WTC11 (cell line): ENCODE results near the gene GIPR. TPM values are rescaled to one million over a fixed set of nuclear protein-coding genes. Genes with fewer than 3 reads are reported as not detected.

Experiments used
- ATAC-seq: fragments of 200-7000 bp; cut with Tn5 transposase; 2 replicates; pipeline ENCODE4 v1.10.0; 2021; ENCODE audit warnings: mild to moderate bottlenecking, moderate library complexity
- CTCF ChIA-PET: fragments of 300-600 bp; sonication (Branson Sonifier 250); formaldehyde crosslinking; loops from one replicate; lab custom pipeline; 2021; ENCODE audit warnings: antibody characterized with exemption; lab: Charles Lee
- POLR2A ChIA-PET: fragments of 350-600 bp; sonication (Branson Sonifier 250); formaldehyde crosslinking; loops from one replicate; lab custom pipeline; 2021; ENCODE audit warnings: antibody characterized with exemption; lab: Charles Lee
- DNase-seq: peaks from one replicate; pipeline ENCODE4 v3.0.0; 2021; ENCODE audit warnings: low spot score
- H3K27ac Mint-ChIP-seq: 2 replicates; pipeline ENCODE4 v1.8.0; 2021; ENCODE audit warnings: mixed read lengths
- H3K27me3 Mint-ChIP-seq: 2 replicates; pipeline ENCODE4 v1.8.0; 2021; ENCODE audit warnings: low read depth, mild to moderate bottlenecking, moderate library complexity, mixed read lengths
- H3K36me3 Mint-ChIP-seq: 2 replicates; pipeline ENCODE4 v1.8.0; 2021; ENCODE audit warnings: mixed read lengths
- H3K4me1 Mint-ChIP-seq: 2 replicates; pipeline ENCODE4 v1.8.0; 2022; ENCODE audit warnings: mixed read lengths
- H3K4me3 Mint-ChIP-seq: 2 replicates; pipeline ENCODE4 v1.8.0; 2021; ENCODE audit warnings: mild to moderate bottlenecking, moderate library complexity, mixed read lengths
- H3K9me3 Mint-ChIP-seq: 2 replicates; pipeline ENCODE4 v1.8.0; 2021; ENCODE audit warnings: mixed read lengths
- AFF4 ChIP-seq: sonication (generic); formaldehyde crosslinking; IDR thresholded peaks from 2 replicates; pipeline ENCODE4 v1.8.1; 2023; ENCODE audit warnings: mild to moderate bottlenecking, missing genetic modification reagents, borderline replicate concordance
- CDX4 ChIP-seq: fragments of 250-450 bp; sonication (Bioruptor Pico); IDR thresholded peaks from 2 replicates; pipeline ENCODE4 v1.9.0; 2021; ENCODE audit warnings: moderate library complexity, mild to moderate bottlenecking, inconsistent platforms, borderline replicate concordance
- E2F5 ChIP-seq: sonication (generic); formaldehyde crosslinking; IDR thresholded peaks from 2 replicates; pipeline ENCODE4 v1.8.1; 2022; ENCODE audit warnings: mild to moderate bottlenecking, moderate library complexity, missing genetic modification reagents
- ETV6 ChIP-seq: sonication (generic); formaldehyde crosslinking; IDR thresholded peaks from 2 replicates; pipeline ENCODE4 v1.8.1; 2022; ENCODE audit warnings: mild to moderate bottlenecking, missing genetic modification reagents
- GABPB1 ChIP-seq: sonication (generic); formaldehyde crosslinking; IDR thresholded peaks from 2 replicates; pipeline ENCODE4 v1.8.1; 2023; ENCODE audit warnings: mild to moderate bottlenecking, missing genetic modification reagents
- JAZF1 ChIP-seq: fragments of 250-450 bp; sonication (Bioruptor Pico); IDR thresholded peaks from 2 replicates; pipeline ENCODE4 v1.9.0; 2021; ENCODE audit warnings: moderate library complexity, mild to moderate bottlenecking, inconsistent platforms
- KAT7 ChIP-seq: sonication (generic); formaldehyde crosslinking; IDR thresholded peaks from 2 replicates; pipeline ENCODE4 v1.8.1; 2023; ENCODE audit warnings: missing genetic modification reagents, mild to moderate bottlenecking, borderline replicate concordance
- NFYB ChIP-seq: sonication (generic); formaldehyde crosslinking; conservative IDR thresholded peaks from 2 replicates; pipeline ENCODE4 v1.8.0; 2022; ENCODE audit warnings: low read depth, missing genetic modification reagents
- OVOL2 ChIP-seq: fragments of 250-450 bp; sonication (Bioruptor Pico); IDR thresholded peaks from 2 replicates; pipeline ENCODE4 v1.9.0; 2021; ENCODE audit warnings: mild to moderate bottlenecking, borderline replicate concordance
- PREB ChIP-seq: sonication (generic); formaldehyde crosslinking; IDR thresholded peaks from 2 replicates; pipeline ENCODE4 v1.8.1; 2022; ENCODE audit warnings: mild to moderate bottlenecking, missing genetic modification reagents, moderate library complexity, borderline replicate concordance
- PRRX2 ChIP-seq: fragments of 250-450 bp; sonication (Bioruptor Pico); IDR thresholded peaks from 2 replicates; pipeline ENCODE4 v1.8.0; 2021; ENCODE audit warnings: mild to moderate bottlenecking
- RELA ChIP-seq: sonication (generic); formaldehyde crosslinking; IDR thresholded peaks from 2 replicates; pipeline ENCODE4 v1.8.1; 2022; ENCODE audit warnings: missing genetic modification reagents, mild to moderate bottlenecking, borderline replicate concordance
- SMAD3 ChIP-seq: sonication (generic); formaldehyde crosslinking; IDR thresholded peaks from 2 replicates; pipeline ENCODE4 v1.8.0; 2022; ENCODE audit warnings: missing genetic modification reagents, mild to moderate bottlenecking, borderline replicate concordance
- SOX15 ChIP-seq: fragments of 250-450 bp; sonication (Bioruptor Pico); IDR thresholded peaks from 2 replicates; pipeline ENCODE4 v1.9.0; 2021; ENCODE audit warnings: mild to moderate bottlenecking
- TEAD4 ChIP-seq: sonication (generic); formaldehyde crosslinking; IDR thresholded peaks from 2 replicates; pipeline ENCODE4 v1.8.0; 2022; ENCODE audit warnings: mild to moderate bottlenecking, missing genetic modification reagents
- ZNF263 ChIP-seq: sonication (generic); formaldehyde crosslinking; IDR thresholded peaks from 2 replicates; pipeline ENCODE4 v1.8.1; 2022; ENCODE audit warnings: low read depth, mild to moderate bottlenecking, moderate library complexity, missing genetic modification reagents
- total RNA-seq: library from RNA; stranded (reverse); gene quantifications from 3 replicates; pipeline ENCODE4 v1.2.3, GENCODE V29; 2021
- TF ChIP-seq, protein P1 (sequence below): fragments of 250-450 bp; sonication (Bioruptor Pico); IDR thresholded peaks from 2 replicates; pipeline ENCODE4 v2.1.2; 2022; ENCODE audit warnings: mild to moderate bottlenecking, moderate library complexity
- TF ChIP-seq, protein P2 (sequence below): sonication (generic); formaldehyde crosslinking; IDR thresholded peaks from 2 replicates; pipeline ENCODE4 v1.8.0; 2023; ENCODE audit warnings: missing genetic modification reagents
- TF ChIP-seq, protein P3 (sequence below): sonication (generic); formaldehyde crosslinking; IDR thresholded peaks from 2 replicates; pipeline ENCODE4 v1.8.1; 2022; ENCODE audit warnings: low read depth, missing genetic modification reagents, borderline replicate concordance
- TF ChIP-seq, protein P4 (sequence below): sonication (generic); formaldehyde crosslinking; conservative IDR thresholded peaks from 2 replicates; pipeline ENCODE4 v1.8.1; 2022; ENCODE audit warnings: mild to moderate bottlenecking, missing genetic modification reagents

GIPR gene
- total RNA-seq, 1 experiment from 2014 or later, result 1.8 TPM

GRCh38 chr19:45637890-45638667, 29.9 kb upstream of the GIPR start:
- DNase-seq (no peak), ATAC-seq (no peak)
- H3K9me3 Mint-ChIP-seq, result no peaks in the 10 kb centered on the region
- peak overlapping the region; percentile 76 for H3K4me3 Mint-ChIP-seq
- POLR2A ChIA-PET, result interaction anchor here (0.7 to 1.5 kb wide), 4 partner anchors 12 to 131 kb away, joined by 3 to 8 read pairs (median 3); partner anchors contain the start of gene SIX5
- CTCF ChIA-PET, result interaction anchor here (1.2 to 2.9 kb wide), 8 partner anchors 21 to 80 kb away, joined by 3 to 13 read pairs (median 8); partner anchors contain the start of gene QPCTL
- peaks cover 29% of the 10 kb centered on the region for H3K4me1 Mint-ChIP-seq
- peak overlapping the region; percentile 90 for H3K27ac Mint-ChIP-seq
- H3K36me3 Mint-ChIP-seq, result no peaks in the 10 kb centered on the region; the same call in 1 of the 2 replicates
- H3K27me3 Mint-ChIP-seq, result no peaks in the 10 kb centered on the region; the same call in 1 of the 2 replicates
- TF ChIP-seq GABPB1 (CRISPR knock-in tag) (no peak), SOX15 (no peak), KAT7 (CRISPR knock-in tag) (no peak), AFF4 (CRISPR knock-in tag) (no peak), TEAD4 (CRISPR knock-in tag) (no peak), RELA (CRISPR knock-in tag) (no peak), OVOL2 (CRISPR knock-in tag) (no peak)
- TF ChIP-seq, protein P1, sequence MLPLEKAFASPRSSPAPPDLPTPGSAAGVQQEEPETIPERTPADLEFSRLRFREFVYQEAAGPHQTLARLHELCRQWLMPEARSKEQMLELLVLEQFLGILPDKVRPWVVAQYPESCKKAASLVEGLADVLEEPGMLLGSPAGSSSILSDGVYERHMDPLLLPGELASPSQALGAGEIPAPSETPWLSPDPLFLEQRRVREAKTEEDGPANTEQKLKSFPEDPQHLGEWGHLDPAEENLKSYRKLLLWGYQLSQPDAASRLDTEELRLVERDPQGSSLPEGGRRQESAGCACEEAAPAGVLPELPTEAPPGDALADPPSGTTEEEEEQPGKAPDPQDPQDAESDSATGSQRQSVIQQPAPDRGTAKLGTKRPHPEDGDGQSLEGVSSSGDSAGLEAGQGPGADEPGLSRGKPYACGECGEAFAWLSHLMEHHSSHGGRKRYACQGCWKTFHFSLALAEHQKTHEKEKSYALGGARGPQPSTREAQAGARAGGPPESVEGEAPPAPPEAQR, result no peak
- TF ChIP-seq, protein P2, sequence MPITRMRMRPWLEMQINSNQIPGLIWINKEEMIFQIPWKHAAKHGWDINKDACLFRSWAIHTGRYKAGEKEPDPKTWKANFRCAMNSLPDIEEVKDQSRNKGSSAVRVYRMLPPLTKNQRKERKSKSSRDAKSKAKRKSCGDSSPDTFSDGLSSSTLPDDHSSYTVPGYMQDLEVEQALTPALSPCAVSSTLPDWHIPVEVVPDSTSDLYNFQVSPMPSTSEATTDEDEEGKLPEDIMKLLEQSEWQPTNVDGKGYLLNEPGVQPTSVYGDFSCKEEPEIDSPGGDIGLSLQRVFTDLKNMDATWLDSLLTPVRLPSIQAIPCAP (CRISPR knock-in tag), result no peak
- TF ChIP-seq, protein P3, sequence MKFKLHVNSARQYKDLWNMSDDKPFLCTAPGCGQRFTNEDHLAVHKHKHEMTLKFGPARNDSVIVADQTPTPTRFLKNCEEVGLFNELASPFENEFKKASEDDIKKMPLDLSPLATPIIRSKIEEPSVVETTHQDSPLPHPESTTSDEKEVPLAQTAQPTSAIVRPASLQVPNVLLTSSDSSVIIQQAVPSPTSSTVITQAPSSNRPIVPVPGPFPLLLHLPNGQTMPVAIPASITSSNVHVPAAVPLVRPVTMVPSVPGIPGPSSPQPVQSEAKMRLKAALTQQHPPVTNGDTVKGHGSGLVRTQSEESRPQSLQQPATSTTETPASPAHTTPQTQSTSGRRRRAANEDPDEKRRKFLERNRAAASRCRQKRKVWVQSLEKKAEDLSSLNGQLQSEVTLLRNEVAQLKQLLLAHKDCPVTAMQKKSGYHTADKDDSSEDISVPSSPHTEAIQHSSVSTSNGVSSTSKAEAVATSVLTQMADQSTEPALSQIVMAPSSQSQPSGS (CRISPR knock-in tag), result no peak

DNA sequence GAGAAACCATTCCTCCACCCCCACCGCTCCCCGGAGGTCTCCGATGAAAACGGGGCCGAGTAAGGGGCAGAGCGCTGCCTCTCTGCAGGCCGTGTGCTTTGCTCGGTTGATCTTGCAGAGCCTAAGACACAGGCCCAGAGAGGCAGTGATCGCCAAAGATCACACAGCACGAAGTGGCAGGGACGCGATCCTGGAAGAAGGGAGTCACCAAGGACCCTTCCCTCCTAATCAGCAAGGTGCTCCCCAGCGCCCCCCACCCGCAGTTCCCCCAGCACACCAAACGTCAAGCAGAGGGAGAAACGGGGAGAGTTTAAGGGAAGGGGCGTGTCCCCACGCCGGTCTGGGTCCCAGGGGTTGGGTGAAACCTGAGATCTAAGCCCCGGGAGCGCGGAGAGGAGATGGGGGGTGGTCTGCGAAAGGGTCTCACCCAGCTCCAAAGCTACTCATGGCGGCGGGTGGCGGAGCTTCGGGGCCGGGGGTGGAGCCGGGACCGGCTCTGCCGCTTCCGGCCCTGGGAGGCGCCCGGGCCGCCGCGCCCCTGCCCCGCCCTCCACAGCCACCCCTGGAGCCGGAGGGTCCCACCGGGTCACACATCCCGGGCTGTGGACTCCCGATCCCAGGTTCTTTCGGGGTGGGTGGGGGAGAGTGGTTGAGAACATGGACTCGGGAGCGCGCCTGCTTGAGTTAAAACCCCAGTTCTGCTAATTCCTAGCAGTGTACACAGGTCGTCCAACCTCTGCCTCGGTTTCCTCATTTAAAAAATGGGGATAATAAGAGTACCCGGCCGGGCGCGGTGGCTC, 28.9 kb upstream of the GIPR start, which contains the start of gene EML2:
Gene EML2 (minus strand): TSS at position 468 of the 800 bp plus-strand sequence. CDS start 21 bp downstream, at position 447.
- H3K27me3 Mint-ChIP-seq, result peaks cover 5% of the 10 kb centered on the region
- ChIA-PET POLR2A (interaction anchor here (0.5 to 1.5 kb wide), 5 partner anchors 23 to 130 kb away, joined by 3 to 8 read pairs (median 3); partner anchors contain the start of gene SIX5), CTCF (interaction anchor here (0.6 to 5.4 kb wide), 12 partner anchors 23 to 212 kb away, joined by 3 to 51 read pairs (median 8); partner anchors contain the start of gene QPCTL)
- H3K36me3 Mint-ChIP-seq, result no peaks in the 10 kb centered on the region; the same call in 1 of the 2 replicates
- no peaks in the 10 kb centered on the region for H3K9me3 Mint-ChIP-seq
- peak within 1 kb of the TSS; percentile 90 for H3K27ac Mint-ChIP-seq
- DNase-seq, result peak; percentile 90
- H3K4me3 Mint-ChIP-seq, result peak within 1 kb of the TSS; percentile 76
- peaks cover 34% of the 10 kb centered on the region for H3K4me1 Mint-ChIP-seq
- peak; percentile 44 for ATAC-seq
- peak; percentile 78 for TF ChIP-seq E2F5
- TF ChIP-seq ETV6 (CRISPR knock-in tag), result peak; percentile 41; the same call in 1 of the 2 replicates
- TF ChIP-seq SMAD3 (CRISPR knock-in tag), result peak; percentile 87; the same call in 1 of the 2 replicates
- TF ChIP-seq ZNF263 (CRISPR knock-in tag), result peak; percentile 74; the same call in 1 of the 2 replicates
- TF ChIP-seq, protein P4, sequence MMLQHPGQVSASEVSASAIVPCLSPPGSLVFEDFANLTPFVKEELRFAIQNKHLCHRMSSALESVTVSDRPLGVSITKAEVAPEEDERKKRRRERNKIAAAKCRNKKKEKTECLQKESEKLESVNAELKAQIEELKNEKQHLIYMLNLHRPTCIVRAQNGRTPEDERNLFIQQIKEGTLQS (CRISPR knock-in tag), result no peak
- no peak for TF ChIP-seq JAZF1 (CRISPR knock-in tag)
- no peak for TF ChIP-seq CDX4 (CRISPR knock-in tag)
- TF ChIP-seq RELA (CRISPR knock-in tag), result no peak
- TF ChIP-seq NFYB, result no peak
- TF ChIP-seq PREB (CRISPR knock-in tag), result no peak
- TF ChIP-seq PRRX2, result 0 out of 2 replicates have a peak, but pooled peaks have one; percentile 42
